ENCODE measurements around the gene EPHA10.

Gene EPHA10

GRCh38 chr1:37764888-37765441, at the start of gene EPHA10:
TSS of gene EPHA10 (minus strand) at chr1:37765120. CDS start at chr1:37765066, 54 bp downstream.
- DNase-seq (ENCODE audit: low read depth in 2 of 2) = no peak

- no peak for DNase-seq (ENCODE audit: low read depth in 2 of 2)
Observed at GRCh38 chr1:37814252-37814651, 49.3 kb upstream of the EPHA10 start.

- DNase-seq (ENCODE audit: low read depth in 2 of 2) = peak; percentile 18 to 28
Observed at GRCh38 chr1:37813529-37814145, 48.7 kb upstream of the EPHA10 start.

GRCh38 chr1:37811027-37811655, 46.2 kb upstream of the EPHA10 start:
- DNase-seq (ENCODE audit: low read depth in 2 of 2) = peak; percentile 54 to 56

- DNase-seq (ENCODE audit: low read depth in 2 of 2) = no peak
Observed at GRCh38 chr1:37809942-37810341, 45.0 kb upstream of the EPHA10 start.

- DNase-seq (ENCODE audit: low read depth in 2 of 2) = peak; percentile 40 to 50
Observed at GRCh38 chr1:37808369-37809319, 43.7 kb upstream of the EPHA10 start.

GRCh38 chr1:37807555-37808368, 42.8 kb upstream of the EPHA10 start, which contains the start of the genes C1orf122 and YRDC:
TSS of gene C1orf122 (plus strand) at chr1:37807790. CDS start at chr1:37808405, 615 bp downstream.
TSS of gene YRDC (minus strand) at chr1:37808208. CDS start at chr1:37808180, 28 bp downstream.
- DNase-seq (ENCODE audit: low read depth in 2 of 2) = peak; percentile 74 to 82

- DNase-seq (ENCODE audit: low read depth in 2 of 2) = no peak
Observed at GRCh38 chr1:37807220-37807554, 42.3 kb upstream of the EPHA10 start.

- DNase-seq (ENCODE audit: low read depth in 2 of 2) = no peak
Observed at GRCh38 chr1:37802439-37802838, 37.5 kb upstream of the EPHA10 start.

GRCh38 chr1:37797750-37798345, 32.9 kb upstream of the EPHA10 start:
- no peak for DNase-seq (ENCODE audit: low read depth in 2 of 2)

- DNase-seq (ENCODE audit: low read depth in 2 of 2) = no peak
Observed at GRCh38 chr1:37795340-37796125, 30.6 kb upstream of the EPHA10 start.

- DNase-seq (ENCODE audit: low read depth in 2 of 2) = no peak
Observed at GRCh38 chr1:37794372-37795339, 29.7 kb upstream of the EPHA10 start.

- no peak for DNase-seq (ENCODE audit: low read depth in 2 of 2)
Observed at GRCh38 chr1:37793773-37794371, 29.0 kb upstream of the EPHA10 start, which contains the start of gene MANEAL. TSS of gene MANEAL (plus strand) at chr1:37793847. CDS start at chr1:37794183, 336 bp downstream.

GRCh38 chr1:37792943-37793686, 28.2 kb upstream of the EPHA10 start:
- no peak for DNase-seq (ENCODE audit: low read depth in 2 of 2)

GRCh38 chr1:37782491-37782890, 17.6 kb upstream of the EPHA10 start:
- no peak for DNase-seq (ENCODE audit: low read depth in 2 of 2)

GRCh38 chr1:37778654-37779053, 13.7 kb upstream of the EPHA10 start:
- no peak for DNase-seq (ENCODE audit: low read depth in 2 of 2)

GRCh38 chr1:37776946-37777516, 12.1 kb upstream of the EPHA10 start:
- no peak for DNase-seq (ENCODE audit: low read depth in 2 of 2)

Data from fibroblast of skin of left biceps (primary cell).